ENCODE results near the gene WIZ.
A peak's percentile ranks its signal among the peaks of the same experiment; 100 is the strongest.

The WIZ gene

GRCh38 chr19:15443838-15444237, 5.9 kb downstream of the WIZ start:
- no peak for DNase-seq (ENCODE audit: low read depth)

GRCh38 chr19:15443325-15443724, 6.4 kb downstream of the WIZ start:
- DNase-seq (ENCODE audit: low read depth), result no peak

- no peak for DNase-seq (ENCODE audit: low read depth)
Observed at GRCh38 chr19:15442142-15442920, 7.4 kb downstream of the WIZ start.

GRCh38 chr19:15441317-15441716, 8.4 kb downstream of the WIZ start:
- DNase-seq (ENCODE audit: low read depth), result no peak

GRCh38 chr19:15439821-15440641, 9.7 kb downstream of the WIZ start:
- no peak for DNase-seq (ENCODE audit: low read depth)

GRCh38 chr19:15439078-15439799, 10.5 kb downstream of the WIZ start:
- no peak for DNase-seq (ENCODE audit: low read depth)

- no peak for DNase-seq (ENCODE audit: low read depth)
Observed at GRCh38 chr19:15438577-15438976, 11.2 kb downstream of the WIZ start.

- DNase-seq (ENCODE audit: low read depth), result no peak
Observed at GRCh38 chr19:15438124-15438496, 11.6 kb downstream of the WIZ start.

- no peak for DNase-seq (ENCODE audit: low read depth)
Observed at GRCh38 chr19:15437355-15438123, 12.2 kb downstream of the WIZ start.

GRCh38 chr19:15436826-15437110, 13.0 kb downstream of the WIZ start:
- DNase-seq (ENCODE audit: low read depth), result no peak

GRCh38 chr19:15436012-15436825, 13.5 kb downstream of the WIZ start:
- DNase-seq (ENCODE audit: low read depth), result no peak

- DNase-seq (ENCODE audit: low read depth), result no peak
Observed at GRCh38 chr19:15433519-15434069, 16.2 kb downstream of the WIZ start.

- DNase-seq (ENCODE audit: low read depth), result peak; percentile 90
Observed at GRCh38 chr19:15432629-15433518, 16.9 kb downstream of the WIZ start.

GRCh38 chr19:15432018-15432494, 17.7 kb downstream of the WIZ start:
- DNase-seq (ENCODE audit: low read depth), result no peak

GRCh38 chr19:15431396-15432017, 18.2 kb downstream of the WIZ start:
- DNase-seq (ENCODE audit: low read depth), result no peak

GRCh38 chr19:15430526-15431120, 19.1 kb downstream of the WIZ start:
- DNase-seq (ENCODE audit: low read depth), result no peak

- no peak for DNase-seq (ENCODE audit: low read depth)
Observed at GRCh38 chr19:15429825-15430467, 19.8 kb downstream of the WIZ start.

Measured in stimulated activated CD4-positive, alpha-beta T cell treated with anti-CD3 and anti-CD28 coated beads, Interleukin-2, amount 100 ng/mL, for 4 hours (primary cell).